ENCODE results near the gene PTPRT.
"Not testable (repeated sequence)": the region's sequence is repeated elsewhere in the genome, so short reads cannot be mapped to it uniquely, and the experiment has no call there.

The PTPRT gene

GRCh38 chr20:42959996-42960395 lies 229.7 kb downstream of the PTPRT start:
- DNase-seq: no peak

GRCh38 chr20:42958367-42959069 lies 231.2 kb downstream of the PTPRT start:
- DNase-seq: no peak

GRCh38 chr20:42957704-42958095 lies 232.0 kb downstream of the PTPRT start:
- no peak for DNase-seq

GRCh38 chr20:42957018-42957703 lies 232.5 kb downstream of the PTPRT start:
- DNase-seq: no peak

GRCh38 chr20:42955713-42956112 lies 234.0 kb downstream of the PTPRT start:
- no peak for DNase-seq

GRCh38 chr20:42954951-42955350 lies 234.8 kb downstream of the PTPRT start:
- no peak for DNase-seq

GRCh38 chr20:42949950-42950349 lies 239.8 kb downstream of the PTPRT start:
- DNase-seq: no peak

- DNase-seq: no peak
Measured at GRCh38 chr20:42945234-42945994, 244.3 kb downstream of the PTPRT start.

- DNase-seq: no peak
Measured at GRCh38 chr20:42941629-42942028, 248.1 kb downstream of the PTPRT start.

GRCh38 chr20:42938441-42939205 lies 251.1 kb downstream of the PTPRT start:
- no peak for DNase-seq

GRCh38 chr20:42936482-42936881 lies 253.2 kb downstream of the PTPRT start:
- DNase-seq: no peak

- no peak for DNase-seq
Measured at GRCh38 chr20:42924215-42924614, 265.5 kb downstream of the PTPRT start.

GRCh38 chr20:42923348-42923918 lies 266.3 kb downstream of the PTPRT start:
- no peak for DNase-seq

GRCh38 chr20:42920776-42921175 lies 268.9 kb downstream of the PTPRT start:
- no peak for DNase-seq

GRCh38 chr20:42919316-42919715 lies 270.4 kb downstream of the PTPRT start:
- no peak for DNase-seq

GRCh38 chr20:42915081-42915480 lies 274.6 kb downstream of the PTPRT start:
- DNase-seq: no peak

GRCh38 chr20:42914302-42914701 lies 275.4 kb downstream of the PTPRT start:
- no peak for DNase-seq

- DNase-seq: not testable (repeated sequence)
Measured at GRCh38 chr20:42910808-42911207, 278.9 kb downstream of the PTPRT start.

- DNase-seq: no peak
Measured at GRCh38 chr20:42907730-42908129, 282.0 kb downstream of the PTPRT start.

GRCh38 chr20:42906120-42906519 lies 283.6 kb downstream of the PTPRT start:
- DNase-seq: no peak

- no peak for DNase-seq
Measured at GRCh38 chr20:42902509-42902908, 287.2 kb downstream of the PTPRT start.

- no peak for DNase-seq
Measured at GRCh38 chr20:42901689-42902440, 287.8 kb downstream of the PTPRT start.

Data from activated CD8-positive, alpha-beta memory T cell treated with anti-CD3 and anti-CD28 coated beads for 24 hours (primary cell).